ENCODE results near the gene MAGI2. TPM values are rescaled to one million over a fixed set of nuclear protein-coding genes. Genes with fewer than 3 reads are reported as not detected.

Gene MAGI2
- total RNA-seq, 1 donor from 2014 or later, result 64.2 TPM

DNA sequence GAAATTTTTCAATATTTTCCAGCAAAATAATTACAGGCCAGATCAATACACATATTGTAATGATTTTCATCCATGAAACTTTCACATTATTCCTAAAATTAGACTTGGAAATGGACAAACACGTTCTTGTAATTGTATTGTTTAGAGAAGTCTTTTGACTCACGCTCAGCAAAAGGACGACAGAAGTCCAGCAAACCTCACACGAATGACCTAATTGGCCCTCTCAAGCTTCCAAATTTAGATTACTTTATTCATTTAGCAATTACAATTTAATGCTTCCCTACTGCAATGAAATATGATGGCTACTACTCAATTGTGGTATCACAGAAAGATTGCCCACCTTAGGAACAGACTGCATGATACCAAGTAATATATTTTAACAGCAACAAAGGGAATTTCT is 702.2 kb downstream of the MAGI2 start:
- H3K4me1 Mint-ChIP-seq (ENCODE audit: low read depth, unreplicated experiment), result peaks cover 4% of the 10 kb centered on the region
- H3K4me3 Mint-ChIP-seq (ENCODE audit: unreplicated experiment), result no peak overlapping the region
- peaks cover 4% of the 10 kb centered on the region for H3K36me3 Mint-ChIP-seq (ENCODE audit: unreplicated experiment)
- DNase-seq, result no peak
- no peaks in the 10 kb centered on the region for H3K9me3 Mint-ChIP-seq (ENCODE audit: unreplicated experiment)
- H3K27ac Mint-ChIP-seq (ENCODE audit: unreplicated experiment), result no peak overlapping the region
- TF ChIP-seq, protein P1, sequence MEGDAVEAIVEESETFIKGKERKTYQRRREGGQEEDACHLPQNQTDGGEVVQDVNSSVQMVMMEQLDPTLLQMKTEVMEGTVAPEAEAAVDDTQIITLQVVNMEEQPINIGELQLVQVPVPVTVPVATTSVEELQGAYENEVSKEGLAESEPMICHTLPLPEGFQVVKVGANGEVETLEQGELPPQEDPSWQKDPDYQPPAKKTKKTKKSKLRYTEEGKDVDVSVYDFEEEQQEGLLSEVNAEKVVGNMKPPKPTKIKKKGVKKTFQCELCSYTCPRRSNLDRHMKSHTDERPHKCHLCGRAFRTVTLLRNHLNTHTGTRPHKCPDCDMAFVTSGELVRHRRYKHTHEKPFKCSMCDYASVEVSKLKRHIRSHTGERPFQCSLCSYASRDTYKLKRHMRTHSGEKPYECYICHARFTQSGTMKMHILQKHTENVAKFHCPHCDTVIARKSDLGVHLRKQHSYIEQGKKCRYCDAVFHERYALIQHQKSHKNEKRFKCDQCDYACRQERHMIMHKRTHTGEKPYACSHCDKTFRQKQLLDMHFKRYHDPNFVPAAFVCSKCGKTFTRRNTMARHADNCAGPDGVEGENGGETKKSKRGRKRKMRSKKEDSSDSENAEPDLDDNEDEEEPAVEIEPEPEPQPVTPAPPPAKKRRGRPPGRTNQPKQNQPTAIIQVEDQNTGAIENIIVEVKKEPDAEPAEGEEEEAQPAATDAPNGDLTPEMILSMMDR (IDR thresholded peaks at IDR 0.05; ENCODE audit: partially characterized antibody, unreplicated experiment), result no peak
- H3K27me3 Mint-ChIP-seq (ENCODE audit: unreplicated experiment), result no peaks in the 10 kb centered on the region

DNA sequence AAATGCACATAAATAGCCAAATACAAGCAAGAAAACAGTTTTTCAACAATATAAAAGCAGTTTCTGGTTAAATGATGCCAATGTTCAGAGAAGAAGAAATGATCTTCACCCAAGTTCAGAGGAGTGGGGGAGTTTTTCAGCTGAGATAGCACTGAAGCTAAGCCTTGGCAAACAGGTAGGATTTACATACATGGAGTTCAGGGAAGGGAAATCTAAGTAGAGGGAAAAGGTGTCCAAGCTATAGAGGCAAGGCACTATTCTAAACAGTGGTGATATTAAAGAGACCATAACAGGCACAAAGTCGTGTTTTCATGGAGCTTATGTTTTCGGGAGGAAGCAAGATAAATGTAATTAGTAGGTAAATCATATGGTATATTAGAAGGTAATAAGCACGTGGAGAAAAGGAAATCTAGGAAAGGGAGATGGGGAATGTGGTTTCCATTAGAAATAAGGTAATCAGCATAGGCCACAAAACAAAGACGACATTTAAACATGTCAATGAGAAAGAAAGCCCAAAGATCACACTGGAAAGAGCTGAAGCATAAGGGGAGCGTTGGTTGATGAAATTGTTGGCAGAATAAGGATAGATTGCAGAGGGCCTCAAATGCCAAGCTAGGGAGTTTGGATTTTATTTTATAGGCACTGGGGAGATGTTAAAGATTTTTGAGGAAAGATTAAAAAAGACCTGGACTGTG is 704.3 kb downstream of the MAGI2 start:
- Mint-ChIP-seq H3K4me1 (ENCODE audit: low read depth, unreplicated experiment) (peaks cover 4% of the 10 kb centered on the region), H3K27me3 (ENCODE audit: unreplicated experiment) (no peaks in the 10 kb centered on the region), H3K27ac (ENCODE audit: unreplicated experiment) (no peak overlapping the region), H3K36me3 (ENCODE audit: unreplicated experiment) (peaks cover 4% of the 10 kb centered on the region), H3K4me3 (ENCODE audit: unreplicated experiment) (no peak overlapping the region), H3K9me3 (ENCODE audit: unreplicated experiment) (no peaks in the 10 kb centered on the region)
- DNase-seq, result no peak
- TF ChIP-seq, protein P1 (IDR thresholded peaks at IDR 0.05; ENCODE audit: partially characterized antibody, unreplicated experiment), result no peak

DNA sequence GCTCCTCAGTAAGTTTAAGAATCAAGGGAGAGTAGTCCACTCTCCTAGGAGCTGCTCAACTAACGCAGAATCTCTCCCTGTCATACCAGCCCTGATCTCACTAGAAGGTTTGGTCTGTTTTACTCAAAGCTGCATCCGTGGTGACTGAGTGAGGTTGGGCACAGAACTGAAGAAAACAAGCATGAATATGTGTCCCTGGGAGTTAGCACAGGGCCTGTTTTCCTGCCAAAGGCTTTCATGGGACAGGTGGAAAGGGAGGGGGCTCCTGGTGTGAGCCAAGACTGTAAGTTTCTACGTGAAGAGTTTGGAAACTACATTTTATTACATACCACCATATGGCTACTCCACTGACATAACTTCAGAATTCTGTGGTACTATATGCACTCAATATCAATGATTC is 705.9 kb downstream of the MAGI2 start:
- Mint-ChIP-seq H3K4me1 (ENCODE audit: low read depth, unreplicated experiment) (peaks cover 4% of the 10 kb centered on the region), H3K9me3 (ENCODE audit: unreplicated experiment) (no peaks in the 10 kb centered on the region), H3K36me3 (ENCODE audit: unreplicated experiment) (no peaks in the 10 kb centered on the region), H3K4me3 (ENCODE audit: unreplicated experiment) (no peak overlapping the region), H3K27ac (ENCODE audit: unreplicated experiment) (no peak overlapping the region), H3K27me3 (ENCODE audit: unreplicated experiment) (no peaks in the 10 kb centered on the region)
- DNase-seq, result no peak
- TF ChIP-seq, protein P1 (IDR thresholded peaks at IDR 0.05; ENCODE audit: partially characterized antibody, unreplicated experiment), result no peak

DNA sequence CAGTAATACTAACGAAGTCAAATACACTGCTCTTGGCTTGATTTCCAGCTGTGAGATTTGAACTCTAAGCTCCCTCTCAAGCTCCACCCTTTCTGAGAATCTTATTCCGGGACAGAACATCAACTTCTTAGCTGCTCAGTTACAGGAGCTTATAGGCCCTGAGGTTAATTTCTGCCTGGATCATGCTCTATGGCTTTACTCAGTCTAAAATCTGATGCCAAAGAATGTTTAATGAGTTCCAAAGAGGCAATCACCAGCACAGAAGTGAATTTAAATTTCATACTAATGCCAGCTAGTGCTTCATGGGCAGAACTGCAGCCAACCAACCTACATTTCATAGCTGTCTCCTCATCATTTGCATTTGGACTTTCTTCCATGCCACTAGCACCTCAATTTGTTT is 707.2 kb downstream of the MAGI2 start:
- Mint-ChIP-seq H3K9me3 (ENCODE audit: unreplicated experiment) (no peaks in the 10 kb centered on the region), H3K4me1 (ENCODE audit: low read depth, unreplicated experiment) (peaks cover 4% of the 10 kb centered on the region), H3K27me3 (ENCODE audit: unreplicated experiment) (no peaks in the 10 kb centered on the region), H3K4me3 (ENCODE audit: unreplicated experiment) (no peak overlapping the region), H3K27ac (ENCODE audit: unreplicated experiment) (no peak overlapping the region), H3K36me3 (ENCODE audit: unreplicated experiment) (no peaks in the 10 kb centered on the region)
- TF ChIP-seq, protein P1 (IDR thresholded peaks at IDR 0.05; ENCODE audit: partially characterized antibody, unreplicated experiment), result no peak
- no peak for DNase-seq

DNA sequence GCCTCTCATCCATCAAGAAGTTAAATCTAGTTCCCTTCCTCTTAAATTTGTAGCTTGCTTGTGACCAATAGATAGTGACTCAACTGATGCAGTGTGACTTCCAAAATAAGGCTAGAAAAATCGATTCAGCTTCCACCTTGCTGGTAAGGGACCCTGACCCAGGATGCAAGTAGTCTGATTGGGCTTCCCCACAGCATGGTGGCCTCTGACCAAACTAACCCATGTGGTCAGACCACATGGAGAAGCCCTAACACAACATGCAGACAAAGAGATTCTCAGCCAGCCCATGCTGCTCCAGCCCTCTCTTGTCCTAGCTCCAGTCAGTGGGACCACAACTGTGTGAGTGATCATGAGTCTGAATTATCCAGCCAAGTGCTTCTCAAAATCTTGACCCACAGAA is 710.8 kb downstream of the MAGI2 start:
- no peak for DNase-seq
- no peaks in the 10 kb centered on the region for H3K27me3 Mint-ChIP-seq (ENCODE audit: unreplicated experiment)
- H3K27ac Mint-ChIP-seq (ENCODE audit: unreplicated experiment), result no peak overlapping the region
- TF ChIP-seq, protein P1 (IDR thresholded peaks at IDR 0.05; ENCODE audit: partially characterized antibody, unreplicated experiment), result no peak
- H3K36me3 Mint-ChIP-seq (ENCODE audit: unreplicated experiment), result peaks cover 4% of the 10 kb centered on the region
- no peaks in the 10 kb centered on the region for H3K9me3 Mint-ChIP-seq (ENCODE audit: unreplicated experiment)
- no peaks in the 10 kb centered on the region for H3K4me1 Mint-ChIP-seq (ENCODE audit: low read depth, unreplicated experiment)
- no peak overlapping the region for H3K4me3 Mint-ChIP-seq (ENCODE audit: unreplicated experiment)

Measured in glutamatergic neuron (in vitro differentiated cells).